ENCODE data around the gene NEMP2. TPM values are rescaled to one million over a fixed set of nuclear protein-coding genes. Genes with fewer than 3 reads are reported as not detected.

Gene NEMP2
- total and polyA plus RNA-seq, 2 experiments from 2014 or later, result 3.2 to 9.9 TPM

DNA sequence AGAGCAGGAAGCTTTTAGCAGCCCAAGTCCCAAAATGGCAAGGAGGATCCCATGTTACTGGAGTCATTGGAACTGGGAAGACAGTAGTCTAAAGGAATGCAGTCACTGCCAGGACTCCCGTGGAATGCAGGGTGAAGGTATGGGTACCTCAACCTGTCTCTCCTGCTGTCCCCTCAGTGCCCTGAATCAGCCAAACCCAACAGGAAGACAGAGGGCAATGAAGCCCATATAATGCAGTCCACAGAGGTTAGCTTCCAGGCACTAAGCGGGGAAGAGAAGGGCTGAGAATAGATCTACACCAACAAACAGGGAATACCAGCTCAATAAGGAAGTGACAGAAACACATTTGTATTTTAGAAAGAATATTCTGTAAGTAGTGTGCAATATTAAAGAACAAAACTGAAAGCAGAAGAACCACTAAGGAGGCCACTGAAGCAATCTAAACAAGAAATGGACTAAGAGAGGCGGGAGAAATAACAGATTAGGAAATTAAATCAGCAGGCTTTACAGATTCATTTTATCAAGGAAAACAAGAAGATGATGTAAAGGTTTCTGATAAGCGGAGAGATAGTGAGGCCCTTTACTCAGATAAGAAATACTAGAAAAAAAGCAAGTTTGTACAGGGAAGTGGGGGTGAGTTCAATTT, 8.3 kb downstream of the NEMP2 start:
- no peaks in the 10 kb centered on the region for H3K36me3 ChIP-seq (replicated peaks; ENCODE audit: insufficient read depth, low read depth)
- TF ChIP-seq, protein P1, sequence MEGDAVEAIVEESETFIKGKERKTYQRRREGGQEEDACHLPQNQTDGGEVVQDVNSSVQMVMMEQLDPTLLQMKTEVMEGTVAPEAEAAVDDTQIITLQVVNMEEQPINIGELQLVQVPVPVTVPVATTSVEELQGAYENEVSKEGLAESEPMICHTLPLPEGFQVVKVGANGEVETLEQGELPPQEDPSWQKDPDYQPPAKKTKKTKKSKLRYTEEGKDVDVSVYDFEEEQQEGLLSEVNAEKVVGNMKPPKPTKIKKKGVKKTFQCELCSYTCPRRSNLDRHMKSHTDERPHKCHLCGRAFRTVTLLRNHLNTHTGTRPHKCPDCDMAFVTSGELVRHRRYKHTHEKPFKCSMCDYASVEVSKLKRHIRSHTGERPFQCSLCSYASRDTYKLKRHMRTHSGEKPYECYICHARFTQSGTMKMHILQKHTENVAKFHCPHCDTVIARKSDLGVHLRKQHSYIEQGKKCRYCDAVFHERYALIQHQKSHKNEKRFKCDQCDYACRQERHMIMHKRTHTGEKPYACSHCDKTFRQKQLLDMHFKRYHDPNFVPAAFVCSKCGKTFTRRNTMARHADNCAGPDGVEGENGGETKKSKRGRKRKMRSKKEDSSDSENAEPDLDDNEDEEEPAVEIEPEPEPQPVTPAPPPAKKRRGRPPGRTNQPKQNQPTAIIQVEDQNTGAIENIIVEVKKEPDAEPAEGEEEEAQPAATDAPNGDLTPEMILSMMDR (IDR thresholded peaks at IDR 0.05; ENCODE audit: poor library complexity), result no peak
- no peak for TF ChIP-seq EZH2phosphoT487 (IDR thresholded peaks at IDR 0.05; ENCODE audit: low read depth, severe bottlenecking, unreplicated experiment)
- no peak for TF ChIP-seq EZH2 (IDR thresholded peaks at IDR 0.05; ENCODE audit: borderline replicate concordance)
- H3K79me2 ChIP-seq, result no peaks in the 10 kb centered on the region
- DNase-seq (ENCODE audit: low spot score), result no peak
- no peaks in the 10 kb centered on the region for H3K9me3 ChIP-seq (ENCODE audit: low read depth)
- H3K4me1 ChIP-seq (ENCODE audit: insufficient read depth), result peaks cover 21% of the 10 kb centered on the region
- no peaks in the 10 kb centered on the region for H3K27me3 ChIP-seq
- H3K9me2 ChIP-seq (replicated peaks; ENCODE audit: insufficient read depth), result no peaks in the 10 kb centered on the region
- no peak overlapping the region for H3K4me3 ChIP-seq
- H4K20me1 ChIP-seq (ENCODE audit: insufficient read depth, poor library complexity, severe bottlenecking), result no peaks in the 10 kb centered on the region
- H3K27ac ChIP-seq, result no peak overlapping the region
- no peak overlapping the region for H3K4me2 ChIP-seq
- 79% methylated on average over 4 of the region's 4 CpGs for WGBS (ENCODE audit: low lambda C conversion rate, missing lambda C conversion rate)
- no peak overlapping the region for H2AFZ ChIP-seq

DNA sequence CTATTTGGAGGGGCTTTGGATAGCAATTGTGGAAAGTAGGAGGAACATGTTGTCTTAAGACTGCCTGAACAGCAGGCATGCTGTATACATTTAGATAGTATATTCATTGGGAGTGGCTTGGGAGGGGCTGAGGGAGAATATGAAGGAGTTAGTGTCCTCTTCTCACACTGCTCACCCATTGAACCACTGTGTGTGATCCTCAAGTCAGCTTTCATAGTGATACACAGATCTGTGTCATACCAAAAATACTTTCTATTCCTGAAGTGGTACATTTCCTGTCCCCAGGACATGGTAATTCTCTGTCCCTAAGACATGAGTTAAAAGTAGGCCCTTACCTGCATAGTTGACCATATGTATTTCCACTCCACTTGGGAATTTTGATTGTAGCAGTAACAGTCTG, 9.6 kb downstream of the NEMP2 start:
- TF ChIP-seq EZH2phosphoT487 (IDR thresholded peaks at IDR 0.05; ENCODE audit: low read depth, severe bottlenecking, unreplicated experiment), result no peak
- Histone ChIP-seq H3K9me3 (ENCODE audit: low read depth) (no peaks in the 10 kb centered on the region), H3K9me2 (replicated peaks; ENCODE audit: insufficient read depth) (no peaks in the 10 kb centered on the region), H4K20me1 (ENCODE audit: insufficient read depth, poor library complexity, severe bottlenecking) (no peaks in the 10 kb centered on the region), H3K4me3 (no peak overlapping the region), H3K4me2 (no peak overlapping the region), H3K27ac (no peak overlapping the region), H3K27me3 (no peaks in the 10 kb centered on the region), H3K36me3 (replicated peaks; ENCODE audit: insufficient read depth, low read depth) (no peaks in the 10 kb centered on the region), H3K79me2 (no peaks in the 10 kb centered on the region), H3K4me1 (ENCODE audit: insufficient read depth) (peaks cover 9% of the 10 kb centered on the region), H2AFZ (no peak overlapping the region)
- DNase-seq (ENCODE audit: low spot score), result no peak

GRCh38 chr2:190519975-190520767, 14.4 kb downstream of the NEMP2 start:
- DNase-seq (ENCODE audit: low spot score), result no peak
- no peak overlapping the region for H3K4me3 ChIP-seq
- no peaks in the 10 kb centered on the region for H3K4me1 ChIP-seq (ENCODE audit: insufficient read depth)
- TF ChIP-seq, protein P1 (IDR thresholded peaks at IDR 0.05; ENCODE audit: poor library complexity), result no peak
- no peak for TF ChIP-seq EZH2 (IDR thresholded peaks at IDR 0.05; ENCODE audit: borderline replicate concordance)
- TF ChIP-seq EZH2phosphoT487 (IDR thresholded peaks at IDR 0.05; ENCODE audit: low read depth, severe bottlenecking, unreplicated experiment), result no peak
- no peak overlapping the region for H3K27ac ChIP-seq
- no peak overlapping the region for H2AFZ ChIP-seq
- no peaks in the 10 kb centered on the region for H3K9me3 ChIP-seq (ENCODE audit: low read depth)
- no peaks in the 10 kb centered on the region for H3K27me3 ChIP-seq
- no peaks in the 10 kb centered on the region for H3K79me2 ChIP-seq
- no peak overlapping the region for H3K4me2 ChIP-seq
- no peaks in the 10 kb centered on the region for H3K36me3 ChIP-seq (replicated peaks; ENCODE audit: insufficient read depth, low read depth)
- WGBS (ENCODE audit: low lambda C conversion rate, missing lambda C conversion rate), result 95% methylated on average over 1 of the region's 1 CpG
- H4K20me1 ChIP-seq (ENCODE audit: insufficient read depth, poor library complexity, severe bottlenecking), result no peaks in the 10 kb centered on the region
- no peaks in the 10 kb centered on the region for H3K9me2 ChIP-seq (replicated peaks; ENCODE audit: insufficient read depth)

DNA sequence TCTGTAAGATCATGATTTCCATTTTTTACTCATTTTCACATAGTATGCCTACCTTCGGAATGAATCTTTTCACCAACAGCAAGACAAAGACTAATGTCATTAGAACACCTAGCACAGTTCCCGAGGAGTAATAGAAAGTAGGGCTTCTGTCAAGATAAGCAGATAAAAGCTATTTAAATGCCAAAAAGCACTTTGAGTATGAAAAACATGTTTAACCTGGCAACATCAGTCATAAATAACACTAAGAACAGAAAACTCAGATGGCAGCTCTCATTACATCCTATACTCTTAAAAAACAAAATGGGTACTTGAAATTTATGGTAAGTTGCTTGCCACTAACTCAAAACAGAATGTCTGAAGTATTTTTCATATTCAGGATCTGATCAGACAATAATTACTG, 17.1 kb downstream of the NEMP2 start:
- Histone ChIP-seq H4K20me1 (ENCODE audit: insufficient read depth, poor library complexity, severe bottlenecking) (no peaks in the 10 kb centered on the region), H3K4me3 (no peak overlapping the region), H3K4me1 (ENCODE audit: insufficient read depth) (no peaks in the 10 kb centered on the region), H3K9me3 (ENCODE audit: low read depth) (no peaks in the 10 kb centered on the region), H3K79me2 (no peaks in the 10 kb centered on the region), H3K27ac (no peak overlapping the region), H3K36me3 (replicated peaks; ENCODE audit: insufficient read depth, low read depth) (no peaks in the 10 kb centered on the region), H3K27me3 (no peaks in the 10 kb centered on the region), H3K9me2 (replicated peaks; ENCODE audit: insufficient read depth) (no peaks in the 10 kb centered on the region), H3K4me2 (no peak overlapping the region), H2AFZ (no peak overlapping the region)
- no peak for DNase-seq (ENCODE audit: low spot score)
- WGBS (ENCODE audit: low lambda C conversion rate, missing lambda C conversion rate), result 79% methylated on average over 2 of the region's 2 CpGs
- no peak for TF ChIP-seq EZH2 (IDR thresholded peaks at IDR 0.05; ENCODE audit: borderline replicate concordance)
- TF ChIP-seq, protein P1 (IDR thresholded peaks at IDR 0.05; ENCODE audit: poor library complexity), result no peak
- TF ChIP-seq EZH2phosphoT487 (IDR thresholded peaks at IDR 0.05; ENCODE audit: low read depth, severe bottlenecking, unreplicated experiment), result no peak
